G401.6 (cell line): ENCODE results near the gene ANKS1B.
A peak's percentile ranks its signal among the peaks of the same experiment; 100 is the strongest.

Experiments
- FAIRE-seq: peaks from 2 replicates; lab custom pipeline; 2012; peaks lifted over from hg19 to GRCh38; lab: Jason Lieb, UNC

The ANKS1B gene

GRCh38 chr12:99444859-99445316 lies 539.8 kb downstream of the ANKS1B start:
- no peak for FAIRE-seq

- FAIRE-seq = no peak
Observed at GRCh38 chr12:99442758-99443157, 542.0 kb downstream of the ANKS1B start.

- no peak for FAIRE-seq
Observed at GRCh38 chr12:99439399-99439798, 545.3 kb downstream of the ANKS1B start.

- no peak for FAIRE-seq
Observed at GRCh38 chr12:99436584-99436983, 548.2 kb downstream of the ANKS1B start.

- no peak for FAIRE-seq
Observed at GRCh38 chr12:99435095-99435791, 549.5 kb downstream of the ANKS1B start.

GRCh38 chr12:99433155-99433554 lies 551.6 kb downstream of the ANKS1B start:
- no peak for FAIRE-seq

GRCh38 chr12:99431203-99431602 lies 553.5 kb downstream of the ANKS1B start:
- no peak for FAIRE-seq

- no peak for FAIRE-seq
Observed at GRCh38 chr12:99427104-99427503, 557.6 kb downstream of the ANKS1B start.

- no peak for FAIRE-seq
Observed at GRCh38 chr12:99418379-99418778, 566.4 kb downstream of the ANKS1B start.

- no peak for FAIRE-seq
Observed at GRCh38 chr12:99413751-99414150, 571.0 kb downstream of the ANKS1B start.

- FAIRE-seq = no peak
Observed at GRCh38 chr12:99393763-99394162, 591.0 kb downstream of the ANKS1B start.

- no peak for FAIRE-seq
Observed at GRCh38 chr12:99392091-99392850, 592.5 kb downstream of the ANKS1B start.

GRCh38 chr12:99390707-99391106 lies 594.0 kb downstream of the ANKS1B start:
- FAIRE-seq = no peak

GRCh38 chr12:99389751-99390150 lies 595.0 kb downstream of the ANKS1B start:
- no peak for FAIRE-seq

- FAIRE-seq = no peak
Observed at GRCh38 chr12:99388671-99389195, 596.0 kb downstream of the ANKS1B start.

GRCh38 chr12:99387661-99388060 lies 597.1 kb downstream of the ANKS1B start:
- no peak for FAIRE-seq

GRCh38 chr12:99386907-99387306 lies 597.8 kb downstream of the ANKS1B start:
- peak; percentile 47 for FAIRE-seq

- FAIRE-seq = no peak
Observed at GRCh38 chr12:99383258-99383657, 601.5 kb downstream of the ANKS1B start.

- no peak for FAIRE-seq
Observed at GRCh38 chr12:99381992-99382391, 602.7 kb downstream of the ANKS1B start.

GRCh38 chr12:99380701-99381100 lies 604.0 kb downstream of the ANKS1B start:
- FAIRE-seq = no peak

- no peak for FAIRE-seq
Observed at GRCh38 chr12:99374023-99374422, 610.7 kb downstream of the ANKS1B start.

GRCh38 chr12:99372257-99372920 lies 612.3 kb downstream of the ANKS1B start:
- no peak for FAIRE-seq
